GM10266 (cell line): ENCODE results near the gene PLVAP.

ENCODE experiments used
- DNase-seq: peaks from one replicate; pipeline ENCODE4 v3.0.0; 2012; ENCODE audit errors: extremely low spot score
- CTCF ChIP-seq: IDR thresholded peaks from 2 replicates; pipeline ENCODE4 v1.5.1; 2012; ENCODE audit warnings: mild to moderate bottlenecking, low read depth; ENCODE audit not compliant: control insufficient read depth, insufficient read depth; ENCODE audit errors: missing control alignments

PLVAP gene

GRCh38 chr19:17419154-17419620, 42.0 kb upstream of the PLVAP start:
- no peak for DNase-seq
- TF ChIP-seq CTCF = no peak

DNA sequence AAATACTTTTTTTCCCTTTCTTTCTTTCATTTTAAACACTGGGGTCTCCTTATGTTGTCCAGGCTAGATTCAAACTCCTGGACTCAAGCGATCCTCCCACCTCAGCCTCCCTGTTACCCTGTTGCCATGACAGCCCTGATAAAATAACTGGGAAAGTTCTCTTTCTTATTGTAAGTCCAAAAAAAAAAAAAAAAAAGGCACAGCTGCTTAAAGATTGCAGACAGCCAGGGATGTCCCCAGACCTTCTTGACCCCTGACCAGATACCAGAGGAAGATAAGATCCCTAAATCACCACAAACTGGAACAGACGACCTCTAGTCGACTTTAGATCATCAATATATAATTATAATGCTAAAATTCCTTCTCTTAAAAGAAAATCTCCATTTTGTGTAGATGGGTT, 41.6 kb upstream of the PLVAP start:
- no peak for TF ChIP-seq CTCF
- no peak for DNase-seq

- no peak for DNase-seq
- TF ChIP-seq CTCF = no peak
These were observed 38.0 kb upstream of the PLVAP start for GRCh38 chr19:17415121-17415520.

GRCh38 chr19:17414097-17414496, 37.0 kb upstream of the PLVAP start:
- no peak for TF ChIP-seq CTCF

DNA sequence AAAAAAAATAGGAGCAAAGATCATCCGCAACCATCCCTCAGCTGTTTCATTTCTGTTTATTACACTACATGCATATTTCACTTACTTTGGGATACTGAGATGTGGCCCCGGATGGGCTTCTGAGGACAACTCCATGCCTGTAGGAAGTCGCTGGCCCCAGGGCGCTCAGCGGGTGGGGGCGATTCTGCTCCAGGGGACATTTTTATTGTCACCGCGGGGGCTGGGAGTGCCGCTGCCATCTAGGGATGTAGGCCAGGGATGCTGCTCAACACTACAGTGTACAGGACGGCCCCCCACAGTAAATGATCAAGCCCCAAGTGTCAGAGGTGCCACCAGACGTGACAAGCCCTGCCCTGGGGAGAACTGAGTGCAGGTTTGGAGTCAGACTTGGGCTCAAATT, 34.7 kb upstream of the PLVAP start:
- no peak for DNase-seq
- no peak for TF ChIP-seq CTCF

More at GRCh38 chr19:17414097-17414496, 37.0 kb upstream of the PLVAP start:
- DNase-seq = no peak

DNA sequence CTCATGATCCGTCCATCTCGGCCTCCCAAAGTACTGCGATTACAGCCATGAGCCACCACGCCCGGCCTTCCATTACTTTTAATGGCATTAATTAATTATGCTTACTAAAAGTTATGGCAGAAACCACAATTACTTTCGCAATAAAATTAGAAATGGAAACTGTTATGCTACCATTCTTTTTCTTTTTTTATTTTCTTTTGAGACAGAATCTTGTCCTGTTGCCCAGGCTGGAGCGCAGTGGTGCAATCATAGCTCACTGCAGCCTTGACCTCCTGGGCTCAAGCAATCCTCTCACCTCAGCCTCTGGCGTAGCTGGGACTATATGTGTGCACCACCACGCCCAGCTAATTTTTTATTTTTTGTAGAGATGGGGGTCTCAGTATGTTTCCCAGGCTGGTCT, 32.8 kb upstream of the PLVAP start:
- TF ChIP-seq CTCF = no peak
- DNase-seq = no peak

GRCh38 chr19:17406887-17407196, 29.7 kb upstream of the PLVAP start:
- no peak for DNase-seq
- TF ChIP-seq CTCF = no peak
